SH-SY5Y (cell line): ENCODE data around the gene OSTC.

Experiments
- GATA2 ChIP-seq: IDR thresholded peaks from 2 replicates; pipeline ENCODE4 v1.6.1; 2011; ENCODE audit warnings: mild to moderate bottlenecking, low read depth, low read length
- GATA3 ChIP-seq: IDR thresholded peaks from 2 replicates; pipeline ENCODE4 v1.6.1; 2011; ENCODE audit warnings: low read depth, mild to moderate bottlenecking, low read length, moderate library complexity

- no peak for TF ChIP-seq GATA3
- no peak for TF ChIP-seq GATA2
Measured at GRCh38 chr4:108685036-108685686, 34.8 kb downstream of the OSTC start.
